B cell (primary cell): ENCODE measurements around the gene XPNPEP2. TPM values are rescaled to one million over a fixed set of nuclear protein-coding genes. Genes with fewer than 3 reads are reported as not detected.

Experiments
- ATAC-seq: fragments of 200-7000 bp; cut with Tn5 transposase; one replicate; pipeline ENCODE4 v1.10.0; 2021; ENCODE audit warnings: low read depth, mild to moderate bottlenecking, moderate number of reproducible peaks, moderate library complexity
- CTCF ChIA-PET: fragments of 350-600 bp; sonication (Branson Sonifier 250); formaldehyde crosslinking; loops from one replicate; lab custom pipeline; 2021; ENCODE audit warnings: antibody characterized with exemption, inconsistent platforms; lab: Charles Lee
- POLR2A ChIA-PET: fragments of 350-600 bp; sonication (Branson Sonifier 250); formaldehyde crosslinking; loops from one replicate; lab custom pipeline; 2021; ENCODE audit warnings: antibody characterized with exemption; lab: Charles Lee
- DNase-seq: peaks from one replicate; pipeline ENCODE4 v3.0.0; 2013
- H2AFZ ChIP-seq: 2 replicates; pipeline ENCODE4 v1.6.1; 2012; ENCODE audit warnings: mild to moderate bottlenecking, low read depth, low read length; ENCODE audit not compliant: insufficient read depth, poor library complexity, severe bottlenecking
- H3K27ac ChIP-seq, 2 donors: 1 replicate in 1 of 2; 2 replicates in 1 of 2; pipeline ENCODE4 v1.5.1; 2012 to 2013; ENCODE audit warnings: low read length in 2 of 2, mild to moderate bottlenecking in 2 of 2, moderate library complexity in 1 of 2
- H3K27me3 ChIP-seq, 4 experiments: fragments of 200-600 bp in 1 of 4; sonication (generic) in 1 of 4; replicated peaks in 1 of 4; 1 replicate in 2 of 4; 2 replicates in 2 of 4; pipeline versions ENCODE4 v1.6.1 to v1.7.0; 2013 to 2016; ENCODE audit warnings: low read length in 3 of 4, mild to moderate bottlenecking in 2 of 4, mixed read lengths in 1 of 4, moderate library complexity in 1 of 4; ENCODE audit not compliant: insufficient read depth in 4 of 4, control insufficient read depth in 3 of 4; ENCODE audit errors: control extremely low read depth in 1 of 4
- H3K36me3 ChIP-seq, 2 experiments: replicated peaks in 1 of 2; 1 replicate in 1 of 2; 2 replicates in 1 of 2; pipeline versions ENCODE4 v1.6.1 to v1.7.1; 2013; ENCODE audit warnings: low read length in 1 of 2; ENCODE audit not compliant: insufficient read depth in 2 of 2, control insufficient read depth in 1 of 2; ENCODE audit errors: control extremely low read depth in 1 of 2, extremely low read depth in 1 of 2
- H3K4me1 ChIP-seq, 2 donors: fragments of 200-600 bp in 1 of 2; sonication (generic) in 1 of 2; 1 replicate in 1 of 2; 2 replicates in 1 of 2; pipeline versions ENCODE4 v1.5.1 to v1.6.1; 2013 to 2017; ENCODE audit warnings: low read length in 2 of 2; ENCODE audit not compliant: control insufficient read depth in 2 of 2, insufficient read depth in 2 of 2
- H3K4me2 ChIP-seq: replicated peaks from 2 replicates; pipeline ENCODE3; 2012; ENCODE audit warnings: mild to moderate bottlenecking, low read depth, low read length; ENCODE audit not compliant: poor library complexity, severe bottlenecking
- H3K4me3 ChIP-seq, 5 experiments: fragments of 200-600 bp in 1 of 5; sonication (generic) in 1 of 5; 1 replicate in 3 of 5; 2 replicates in 2 of 5; pipeline versions ENCODE4 v1.5.1 to v1.7.0; 2011 to 2016; ENCODE audit warnings: low read length in 4 of 5, mild to moderate bottlenecking in 4 of 5, low read depth in 2 of 5, control low read depth in 1 of 5, moderate library complexity in 1 of 5; ENCODE audit not compliant: insufficient read depth in 1 of 5; ENCODE audit errors: control extremely low read depth in 1 of 5, extremely low read depth in 1 of 5
- H3K79me2 ChIP-seq: fragments of 200-600 bp; sonication (generic); one replicate; pipeline ENCODE4 v1.6.0; 2016; ENCODE audit warnings: low read length; ENCODE audit not compliant: control insufficient read depth, insufficient read depth
- H3K9ac ChIP-seq: fragments of 200-600 bp; sonication (generic); 2 replicates; pipeline ENCODE4 v1.6.1; 2017; ENCODE audit warnings: mild to moderate bottlenecking, low read length, moderate library complexity
- H3K9me3 ChIP-seq, 3 donors: one replicate each; pipeline versions ENCODE4 v1.6.1 to v1.7.1; 2013; ENCODE audit warnings: low read length in 2 of 3; ENCODE audit not compliant: control insufficient read depth in 2 of 3, insufficient read depth in 1 of 3; ENCODE audit errors: control extremely low read depth in 1 of 3
- H4K20me1 ChIP-seq: 2 replicates; pipeline ENCODE4 v1.6.0; 2012; ENCODE audit warnings: mild to moderate bottlenecking, low read length; ENCODE audit not compliant: insufficient read depth, control insufficient read depth, poor library complexity, severe bottlenecking
- H3K27ac Mint-ChIP-seq: one replicate; pipeline ENCODE4 v1.8.0; 2021; ENCODE audit warnings: mixed read lengths
- H3K27me3 Mint-ChIP-seq: one replicate; pipeline ENCODE4 v1.8.0; 2021; ENCODE audit warnings: mixed read lengths
- H3K4me1 Mint-ChIP-seq: one replicate; pipeline ENCODE4 v1.8.0; 2021; ENCODE audit warnings: mixed read lengths
- H3K4me3 Mint-ChIP-seq: one replicate; pipeline ENCODE4 v1.8.0; 2021; ENCODE audit warnings: mixed read lengths
- H3K9me3 Mint-ChIP-seq: one replicate; pipeline ENCODE4 v1.8.0; 2022; ENCODE audit warnings: mixed read lengths; ENCODE audit not compliant: insufficient read depth
- CTCF ChIP-seq: fragments of 200-600 bp; IDR thresholded peaks from one replicate; pipeline ENCODE4 v1.8.0; 2022; ENCODE audit warnings: antibody characterized with exemption, mild to moderate bottlenecking
- EZH2 ChIP-seq: IDR thresholded peaks from 2 replicates; pipeline ENCODE4 v1.6.1; 2012; ENCODE audit warnings: borderline replicate concordance, low read depth, mild to moderate bottlenecking, moderate library complexity, low read length; ENCODE audit not compliant: insufficient read depth, poor library complexity, severe bottlenecking
- WGBS: methylation state at CpG from one replicate; pipeline ENCODE4 v1.1.5; 2013; ENCODE audit warnings: missing lambda C conversion rate; ENCODE audit not compliant: insufficient coverage; 5-methylcytosine and 5-hydroxymethylcytosine counted together
- intact Hi-C: fragments of 100-400 bp; cut with micrococcal nuclease; formaldehyde crosslinking; loops from one replicate; pipeline ENCODE4 v1.10.0; 2022
- polyA plus RNA-seq: library from polyadenylated mRNA; depleted of rRNA; stranded (reverse); fragments of >200 nt; gene quantifications from 2 replicates; pipeline ENCODE4 v1.2.3, GENCODE V29; 2012
- total RNA-seq, 2 donors: library from RNA; stranded (reverse); fragments of 120-200 nt in 1 of 2; gene quantifications; 1 replicate in 1 of 2; 2 replicates in 1 of 2; pipeline versions ENCODE4 v1.2.3 to v1.2.4, GENCODE V29; 2013 to 2022

The XPNPEP2 gene
- total and polyA plus RNA-seq, 2 donors (not counting 1 experiment from before 2014, with no cell fraction given): 0.31 TPM; not detected in 1

DNA sequence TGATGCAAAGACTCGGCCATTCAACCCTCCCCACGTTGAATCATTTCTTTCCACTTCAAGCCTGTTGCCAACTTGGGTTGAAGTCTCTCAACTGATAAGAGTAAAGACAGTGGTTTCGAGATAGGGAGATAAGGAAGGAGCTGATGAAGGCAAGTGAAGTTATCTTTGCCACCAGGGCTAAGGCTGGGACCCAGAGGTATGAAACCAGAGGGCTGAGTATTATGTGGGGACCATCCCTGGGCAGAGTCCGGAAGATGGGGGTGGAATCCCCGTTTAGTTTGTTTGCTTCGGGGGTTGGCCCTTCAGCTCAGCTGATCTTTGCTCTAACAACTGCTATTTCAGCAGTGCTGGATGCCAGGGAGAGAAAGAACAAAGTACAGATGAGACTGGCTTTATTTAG is 2.3 kb upstream of the XPNPEP2 start:
- Histone ChIP-seq H3K4me1 (peaks cover 27 to 35% of the 10 kb centered on the region in 2 donors), H3K36me3 (no peaks in the 10 kb centered on the region), H3K27me3 (no peaks in the 10 kb centered on the region), H2AFZ (no peak overlapping the region), H3K79me2 (no peaks in the 10 kb centered on the region), H4K20me1 (no peaks in the 10 kb centered on the region), H3K9me3 (no peaks in the 10 kb centered on the region), H3K4me3 (no peak overlapping the region), H3K9ac (no peak overlapping the region), H3K27ac (no peak overlapping the region), H3K4me2 (no peak overlapping the region)
- 100% methylated on average over 1 of the region's 6 CpGs for WGBS
- no peaks in the 10 kb centered on the region for H3K9me3 Mint-ChIP-seq
- H3K27me3 Mint-ChIP-seq: no peaks in the 10 kb centered on the region
- H3K27ac Mint-ChIP-seq: no peak overlapping the region
- ATAC-seq: no peak
- no peak for DNase-seq
- TF ChIP-seq EZH2: no peak
- TF ChIP-seq CTCF: no peak
- no peak overlapping the region for H3K4me3 Mint-ChIP-seq
- intact Hi-C loops: loop anchor here (5.0 kb wide), 1 partner anchor 46 kb away; no protein-coding TSS in a partner anchor
- ChIA-PET POLR2A (interaction anchor here (2.0 kb wide), 1 partner anchor 19 kb away, joined by 5 read pairs; no protein-coding TSS in a partner anchor), CTCF (interaction anchor here (1.0 to 2.8 kb wide), 4 partner anchors 14 to 86 kb away, joined by 3 to 9 read pairs (median 3); no protein-coding TSS in a partner anchor)
- H3K4me1 Mint-ChIP-seq: peaks cover 34% of the 10 kb centered on the region

- Histone ChIP-seq H2AFZ (no peak overlapping the region), H4K20me1 (no peaks in the 10 kb centered on the region), H3K4me3 (no peak overlapping the region), H3K4me2 (peak overlapping the region; percentile 13), H3K27me3 (no peaks in the 10 kb centered on the region), H3K27ac (peak overlapping the region in 1 of 2 donors; percentile 6), H3K9ac (no peak overlapping the region), H3K9me3 (no peaks in the 10 kb centered on the region), H3K4me1 (peaks cover 26 to 28% of the 10 kb centered on the region in 2 donors), H3K36me3 (no peaks in the 10 kb centered on the region), H3K79me2 (no peaks in the 10 kb centered on the region)
- ATAC-seq (peak; percentile 71), DNase-seq (peak; percentile 64)
- intact Hi-C loops: loop anchor here (5.0 kb wide), 1 partner anchor 44 kb away; no protein-coding TSS in a partner anchor
- peak overlapping the region; percentile 45 for H3K4me3 Mint-ChIP-seq
- POLR2A ChIA-PET: interaction anchor here (0.7 to 2.2 kb wide), 6 partner anchors 17 to 49 kb away, joined by 3 to 7 read pairs (median 3); partner anchors contain the start of gene SASH3
- WGBS: 0% methylated on average over 1 of the region's 5 CpGs
- H3K27ac Mint-ChIP-seq: peak overlapping the region; percentile 83
- H3K27me3 Mint-ChIP-seq: no peaks in the 10 kb centered on the region
- CTCF ChIA-PET: interaction anchor here (0.8 to 2.8 kb wide), 10 partner anchors 18 to 168 kb away, joined by 3 to 9 read pairs (median 4); partner anchors contain the start of genes SASH3 and UTP14A
- H3K9me3 Mint-ChIP-seq: no peaks in the 10 kb centered on the region
- H3K4me1 Mint-ChIP-seq: peaks cover 30% of the 10 kb centered on the region
- no peak for TF ChIP-seq CTCF
- TF ChIP-seq EZH2: no peak
Measured at GRCh38 chrX:129737916-129738315, 863 bp upstream of the XPNPEP2 start.
